GM12878 (cell line): Measurements from ENCODE around the gene CRYBA2. TPM values are rescaled to one million over a fixed set of nuclear protein-coding genes. Genes with fewer than 3 reads are reported as not detected.

Experiments
- ATAC-seq: fragments of 200-7000 bp; cut with Tn5 transposase; 3 replicates; pipeline ENCODE4 v1.9.1; 2020; ENCODE audit warnings: mild to moderate bottlenecking, moderate library complexity
- Bru-seq: library from RNA; stranded (reverse); fragments of 400-500 nt; gene quantifications from one replicate; lab custom pipeline; 2021; lab: Mats Ljungman, UMichigan
- BruChase-seq, 2 experiments: library from RNA; stranded (reverse); fragments of 400-500 nt; gene quantifications; one replicate each; lab custom pipeline; 2021; lab: Mats Ljungman, UMichigan
- BruUV-seq: library from RNA; stranded (reverse); fragments of 400-500 nt; replicated peaks from 2 replicates; lab custom pipeline; 2021; lab: Mats Ljungman, UMichigan
- CTCF ChIA-PET: fragments of 300-600 bp; sonication (Branson Sonifier 250); formaldehyde crosslinking; extraction: SDS; loops from one replicate; lab custom pipeline; 2021; ENCODE audit warnings: inconsistent platforms; lab: Yijun Ruan, JAX
- POLR2A ChIA-PET: fragments of 350-600 bp; formaldehyde crosslinking; extraction: SDS; loops from one replicate; lab custom pipeline; 2021; ENCODE audit warnings: inconsistent platforms; lab: Charles Lee
- RAD21 ChIA-PET: fragments of 300-600 bp; sonication (Branson Sonifier 250); formaldehyde crosslinking; loops from one replicate; lab custom pipeline; 2023; ENCODE audit warnings: antibody characterized with exemption; ENCODE audit not compliant: unreplicated experiment; lab: Charles Lee
- SMC1A ChIA-PET: fragments of 300-600 bp; sonication (Branson Sonifier 250); formaldehyde crosslinking; loops from one replicate; lab custom pipeline; 2023; ENCODE audit not compliant: unreplicated experiment, uncharacterized antibody; lab: Charles Lee
- DNase-seq: peaks from one replicate; pipeline ENCODE4 v3.0.0-alpha.2; 2011; ENCODE audit warnings: low read depth, low spot score
- FAIRE-seq: peaks from 3 replicates; lab custom pipeline; 2011; peaks lifted over from hg19 to GRCh38; lab: Jason Lieb, UNC
- H2AFZ ChIP-seq: 2 replicates; pipeline ENCODE4 v1.6.0; 2011; ENCODE audit warnings: low read depth, low read length, control low read depth; ENCODE audit not compliant: control insufficient read depth
- H3K27ac ChIP-seq: 2 replicates; pipeline ENCODE4 v1.5.1; 2011; ENCODE audit warnings: control low read depth; ENCODE audit not compliant: control insufficient read depth, insufficient read depth
- H3K27me3 ChIP-seq, 2 experiments: replicated peaks in 1 of 2; 2 replicates each; pipeline versions ENCODE4 v1.6.0 to v1.6.1; 2011; ENCODE audit warnings: low read length in 1 of 2; ENCODE audit not compliant: control insufficient read depth in 2 of 2, insufficient read depth in 2 of 2
- H3K36me3 ChIP-seq, 2 experiments: 2 replicates each; pipeline ENCODE4 v1.5.1; 2011; ENCODE audit warnings: low read length in 1 of 2; ENCODE audit not compliant: control insufficient read depth in 2 of 2, insufficient read depth in 2 of 2
- H3K4me1 ChIP-seq: 2 replicates; pipeline ENCODE4 v1.6.1; 2011; ENCODE audit warnings: mild to moderate bottlenecking, low read length, moderate library complexity, mixed read lengths; ENCODE audit not compliant: control insufficient read depth, insufficient read depth
- H3K4me2 ChIP-seq: 2 replicates; pipeline ENCODE4 v1.6.0; 2011; ENCODE audit warnings: control low read depth; ENCODE audit not compliant: control insufficient read depth, insufficient read depth
- H3K4me3 ChIP-seq: fragments of 200-600 bp; sonication (generic); 2 replicates; pipeline ENCODE4 v1.5.1; 2016
- H3K79me2 ChIP-seq: 2 replicates; pipeline ENCODE4 v1.6.0; 2011; ENCODE audit warnings: low read length; ENCODE audit not compliant: control insufficient read depth, insufficient read depth
- H3K9ac ChIP-seq: 2 replicates; pipeline ENCODE4 v1.8.0; 2011; ENCODE audit warnings: low read length, control low read depth, mixed read lengths; ENCODE audit not compliant: control insufficient read depth, insufficient read depth
- H3K9me3 ChIP-seq: replicated peaks from 3 replicates; pipeline ENCODE4 v1.5.1; 2011; ENCODE audit warnings: mild to moderate bottlenecking, low read length; ENCODE audit not compliant: control insufficient read depth, insufficient read depth
- H4K20me1 ChIP-seq: 2 replicates; pipeline ENCODE4 v1.6.0; 2011; ENCODE audit not compliant: control insufficient read depth, insufficient read depth
- CHD2 ChIP-seq: IDR thresholded peaks from 2 replicates; pipeline ENCODE4 v1.6.1; 2011; ENCODE audit warnings: low read depth, low read length, improper control_type of control experiment, borderline replicate concordance
- HDGF ChIP-seq: fragments of 450-650 bp; IDR thresholded peaks from 2 replicates; pipeline ENCODE4 v1.6.1; 2016; ENCODE audit warnings: antibody characterized with exemption
- NFXL1 ChIP-seq: fragments of 450-650 bp; IDR thresholded peaks from 2 replicates; pipeline ENCODE4 v1.6.1; 2017; ENCODE audit warnings: antibody characterized with exemption, mild to moderate bottlenecking, borderline replicate concordance
- SUZ12 ChIP-seq: fragments of 200-600 bp; sonication (generic); IDR thresholded peaks from one replicate; pipeline ENCODE4 v1.6.1; 2018; ENCODE audit warnings: antibody characterized with exemption, mild to moderate bottlenecking; ENCODE audit not compliant: unreplicated experiment
- YY1 ChIP-seq: IDR thresholded peaks from 2 replicates; pipeline ENCODE4 v1.6.1; 2011; ENCODE audit warnings: low read depth, mild to moderate bottlenecking, low read length
- WGBS: methylation state at CpG from one replicate; pipeline ENCODE4 v1.1.6; 2016; ENCODE audit warnings: low lambda C conversion rate; ENCODE audit not compliant: insufficient replicate concordance, insufficient coverage; ENCODE audit errors: missing lambda C conversion rate; 5-methylcytosine and 5-hydroxymethylcytosine counted together
- in situ Hi-C: fragments of 300-500 bp; cut with MboI; formaldehyde crosslinking; loops from 9 replicates; pipeline ENCODE4 v1.14.3; 2018; ENCODE audit warnings: mixed read lengths
- intact Hi-C: fragments of 100-400 bp; cut with micrococcal nuclease; formaldehyde crosslinking; loops from one replicate; pipeline ENCODE4 v1.14.2; 2022; ENCODE audit not compliant: unreplicated experiment
- long read RNA-seq, 2 experiments: library from polyadenylated mRNA; unstranded; transcript quantifications; one replicate each; pipeline ENCODE4 v2.0.0, GENCODE V29; 2019 to 2020
- polyA minus RNA-seq, 3 experiments: library from RNA; depleted of rRNA, polyadenylated mRNA; stranded (reverse); fragments of >200 nt; gene quantifications; 2 replicates each; pipeline ENCODE4 v1.2.3, GENCODE V29; 2011
- polyA plus RNA-seq, 11 experiments: library from polyadenylated mRNA; depleted of rRNA in 4 of 11; unstranded in 6 of 11; stranded (reverse) in 5 of 11; fragments of >200 nt; fragmentation: Nextera tagmentation in 4 of 11; fragmentation: Illumina TruSeq in 1 of 11; extraction: Ambion mirVana in 4 of 11; extraction: Trizol in 1 of 11; gene quantifications; 1 replicate in 1 of 11; 2 replicates in 10 of 11; pipeline versions ENCODE4 v1.2.1 to v1.2.3, GENCODE V29; 2011 to 2016; ENCODE audit warnings: inconsistent platforms in 2 of 11, missing spikeins in 2 of 11, low read depth in 1 of 11
- total RNA-seq, 4 experiments: library from RNA; depleted of rRNA in 3 of 4; stranded (reverse); fragments of >200 nt in 3 of 4; fragmentation: Illumina TruSeq in 1 of 4; extraction: Trizol in 1 of 4; gene quantifications; 2 replicates each; pipeline versions ENCODE4 v1.2.1 to v1.2.3, GENCODE V29; 2013 to 2021
- TF ChIP-seq, protein P1 (sequence below): IDR thresholded peaks from 2 replicates; pipeline ENCODE4 v1.6.1; 2012; ENCODE audit warnings: improper control_type of control experiment, low read depth, low read length; ENCODE audit not compliant: insufficient replicate concordance
- TF ChIP-seq, protein P2 (sequence below): fragments of 450-650 bp; IDR thresholded peaks from 2 replicates; pipeline ENCODE4 v1.6.1; 2018; ENCODE audit warnings: borderline replicate concordance, mild to moderate bottlenecking; ENCODE audit not compliant: partially characterized antibody

The CRYBA2 gene, protein sequence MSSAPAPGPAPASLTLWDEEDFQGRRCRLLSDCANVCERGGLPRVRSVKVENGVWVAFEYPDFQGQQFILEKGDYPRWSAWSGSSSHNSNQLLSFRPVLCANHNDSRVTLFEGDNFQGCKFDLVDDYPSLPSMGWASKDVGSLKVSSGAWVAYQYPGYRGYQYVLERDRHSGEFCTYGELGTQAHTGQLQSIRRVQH
- total RNA-seq (2013; cell fraction: nucleolus; rRNA removed): not detected in 2 replicates
- total RNA-seq (2014; rRNA removed) (not detected in 2 replicates), total RNA-seq (2014; rRNA removed; fragmentation: Illumina TruSeq; extraction: Trizol) (not detected in 2 replicates), total RNA-seq (2021) (not detected in 2 replicates), polyA plus RNA-seq (2011; rRNA removed) (not detected in 2 replicates), polyA plus RNA-seq (2014; fragmentation: Illumina TruSeq; extraction: Trizol) (not detected in 2 replicates), polyA plus RNA-seq (2014; fragmentation: Nextera tagmentation; extraction: Ambion mirVana) (not detected), polyA plus RNA-seq (2014; rRNA removed) (not detected in 2 replicates), polyA plus RNA-seq (2016; fragmentation: Nextera tagmentation; extraction: Ambion mirVana) (not detected), polyA minus RNA-seq (2011; rRNA and poly(A)+ RNA removed) (not detected in 2 replicates), Bru-seq, nascent RNA (not detected), BruChase-seq, experiment 1, labeled RNA remaining after a 6-hour chase (not detected), BruChase-seq, experiment 2, labeled RNA remaining after a 2-hour chase (not detected)
- not detected for polyA plus RNA-seq (2011; ENCODE audit: low read depth)
- polyA plus RNA-seq (2011; cell fraction: cytosol; rRNA removed): not detected in 2 replicates
- polyA plus RNA-seq (2011; cell fraction: nucleus; rRNA removed): not detected in 2 replicates
- polyA plus RNA-seq (2012): not detected in 2 replicates
- not detected in 2 replicates for polyA minus RNA-seq (2011; cell fraction: cytosol; rRNA and poly(A)+ RNA removed)
- polyA minus RNA-seq (2011; cell fraction: nucleus; rRNA and poly(A)+ RNA removed): not detected in 2 replicates
- long read RNA-seq, experiment 1: 0 reads
- long read RNA-seq, experiment 2: 0 reads

DNA sequence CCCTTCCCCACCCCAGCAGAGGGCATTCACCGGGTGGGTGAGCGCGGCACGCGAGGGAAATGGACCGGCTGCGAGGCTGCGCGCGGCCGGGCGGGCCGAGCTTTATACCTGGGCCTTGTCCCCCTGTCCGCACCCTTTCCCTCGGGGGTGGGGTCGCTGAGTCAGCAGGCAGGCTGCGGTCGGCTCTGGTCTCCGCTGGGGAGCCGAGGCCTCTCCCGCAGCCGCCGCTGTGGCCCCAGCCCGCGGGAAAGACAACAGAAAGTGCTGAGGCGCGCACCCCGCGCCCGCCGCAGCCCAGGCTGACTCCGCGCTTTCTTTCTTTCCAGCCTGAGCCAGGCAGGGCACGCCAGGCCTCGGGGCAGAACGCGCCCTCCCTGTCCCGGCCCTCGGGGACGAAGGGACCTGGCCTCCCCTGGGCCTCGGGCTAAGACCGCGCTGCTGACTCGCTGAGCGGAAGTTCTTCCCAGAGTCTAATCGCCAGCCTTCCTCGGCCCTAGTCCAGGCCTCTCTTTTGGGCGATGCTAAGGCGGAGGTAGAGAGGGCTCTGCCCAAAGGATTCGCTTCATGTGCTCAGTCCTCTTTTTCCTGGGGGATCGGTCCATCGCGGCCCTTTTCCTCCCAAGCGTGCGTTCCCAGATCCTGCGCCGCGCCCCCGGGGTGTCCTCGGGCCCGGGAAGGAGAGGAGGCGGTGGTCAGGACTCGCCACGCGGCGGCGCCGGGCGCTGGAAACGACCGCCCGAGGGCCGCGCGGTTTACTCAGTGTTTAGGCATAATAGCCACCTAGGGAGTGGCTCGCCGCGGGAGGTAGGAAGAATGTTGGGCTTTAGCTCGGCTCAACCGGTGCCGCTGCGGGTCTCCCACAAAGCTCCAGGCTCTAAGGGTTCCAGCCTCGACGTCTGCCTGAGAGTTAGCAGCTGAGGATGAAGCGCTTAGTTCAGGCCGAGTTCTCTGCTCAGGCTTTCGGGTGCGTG lies at the start of gene CRYBA2:
CRYBA2 (minus strand) TSS at position 78 of the 971 bp plus-strand sequence. CDS start 246 bp downstream, outside the sequence.
- Histone ChIP-seq H3K9me3 (no peaks in the 10 kb centered on the region), H3K4me3 (no peak within 1 kb of the TSS), H3K9ac (no peak within 1 kb of the TSS), H3K27ac (no peak within 1 kb of the TSS), H3K36me3 (no peaks in the 10 kb centered on the region), H2AFZ (no peak within 1 kb of the TSS), H3K79me2 (no peaks in the 10 kb centered on the region), H3K4me1 (no peaks in the 10 kb centered on the region), H3K4me2 (no peak within 1 kb of the TSS), H4K20me1 (peaks cover 3% of the 10 kb centered on the region; the same call in 1 of the 2 replicates), H3K27me3 (peaks cover 19 to 27% of the 10 kb centered on the region in 2 experiments; a peak in 3 of 4 replicates)
- WGBS: 28% methylated on average over 59 of the region's 88 CpGs
- ChIA-PET RAD21 (interaction anchor here (1.5 to 1.8 kb wide), 2 partner anchors 36 to 117 kb away, joined by 3 to 10 read pairs; no protein-coding TSS in a partner anchor), POLR2A (no interaction called here), CTCF (interaction anchor here (0.6 to 3.3 kb wide), 5 partner anchors 16 to 336 kb away, joined by 4 to 13 read pairs (median 5); no protein-coding TSS in a partner anchor), SMC1A (no interaction called here)
- DNase-seq (no peak), FAIRE-seq (no peak), ATAC-seq (no peak)
- in situ Hi-C loops (no loop called here), intact Hi-C loops (no loop called here)
- TF ChIP-seq CHD2: no peak
- TF ChIP-seq HDGF: no peak
- TF ChIP-seq YY1: no peak
- TF ChIP-seq, protein P1, sequence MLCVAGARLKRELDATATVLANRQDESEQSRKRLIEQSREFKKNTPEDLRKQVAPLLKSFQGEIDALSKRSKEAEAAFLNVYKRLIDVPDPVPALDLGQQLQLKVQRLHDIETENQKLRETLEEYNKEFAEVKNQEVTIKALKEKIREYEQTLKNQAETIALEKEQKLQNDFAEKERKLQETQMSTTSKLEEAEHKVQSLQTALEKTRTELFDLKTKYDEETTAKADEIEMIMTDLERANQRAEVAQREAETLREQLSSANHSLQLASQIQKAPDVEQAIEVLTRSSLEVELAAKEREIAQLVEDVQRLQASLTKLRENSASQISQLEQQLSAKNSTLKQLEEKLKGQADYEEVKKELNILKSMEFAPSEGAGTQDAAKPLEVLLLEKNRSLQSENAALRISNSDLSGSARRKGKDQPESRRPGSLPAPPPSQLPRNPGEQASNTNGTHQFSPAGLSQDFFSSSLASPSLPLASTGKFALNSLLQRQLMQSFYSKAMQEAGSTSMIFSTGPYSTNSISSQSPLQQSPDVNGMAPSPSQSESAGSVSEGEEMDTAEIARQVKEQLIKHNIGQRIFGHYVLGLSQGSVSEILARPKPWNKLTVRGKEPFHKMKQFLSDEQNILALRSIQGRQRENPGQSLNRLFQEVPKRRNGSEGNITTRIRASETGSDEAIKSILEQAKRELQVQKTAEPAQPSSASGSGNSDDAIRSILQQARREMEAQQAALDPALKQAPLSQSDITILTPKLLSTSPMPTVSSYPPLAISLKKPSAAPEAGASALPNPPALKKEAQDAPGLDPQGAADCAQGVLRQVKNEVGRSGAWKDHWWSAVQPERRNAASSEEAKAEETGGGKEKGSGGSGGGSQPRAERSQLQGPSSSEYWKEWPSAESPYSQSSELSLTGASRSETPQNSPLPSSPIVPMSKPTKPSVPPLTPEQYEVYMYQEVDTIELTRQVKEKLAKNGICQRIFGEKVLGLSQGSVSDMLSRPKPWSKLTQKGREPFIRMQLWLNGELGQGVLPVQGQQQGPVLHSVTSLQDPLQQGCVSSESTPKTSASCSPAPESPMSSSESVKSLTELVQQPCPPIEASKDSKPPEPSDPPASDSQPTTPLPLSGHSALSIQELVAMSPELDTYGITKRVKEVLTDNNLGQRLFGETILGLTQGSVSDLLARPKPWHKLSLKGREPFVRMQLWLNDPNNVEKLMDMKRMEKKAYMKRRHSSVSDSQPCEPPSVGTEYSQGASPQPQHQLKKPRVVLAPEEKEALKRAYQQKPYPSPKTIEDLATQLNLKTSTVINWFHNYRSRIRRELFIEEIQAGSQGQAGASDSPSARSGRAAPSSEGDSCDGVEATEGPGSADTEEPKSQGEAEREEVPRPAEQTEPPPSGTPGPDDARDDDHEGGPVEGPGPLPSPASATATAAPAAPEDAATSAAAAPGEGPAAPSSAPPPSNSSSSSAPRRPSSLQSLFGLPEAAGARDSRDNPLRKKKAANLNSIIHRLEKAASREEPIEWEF: no peak
- TF ChIP-seq SUZ12: peak; percentile 60
- TF ChIP-seq NFXL1: no peak
- TF ChIP-seq, protein P2, sequence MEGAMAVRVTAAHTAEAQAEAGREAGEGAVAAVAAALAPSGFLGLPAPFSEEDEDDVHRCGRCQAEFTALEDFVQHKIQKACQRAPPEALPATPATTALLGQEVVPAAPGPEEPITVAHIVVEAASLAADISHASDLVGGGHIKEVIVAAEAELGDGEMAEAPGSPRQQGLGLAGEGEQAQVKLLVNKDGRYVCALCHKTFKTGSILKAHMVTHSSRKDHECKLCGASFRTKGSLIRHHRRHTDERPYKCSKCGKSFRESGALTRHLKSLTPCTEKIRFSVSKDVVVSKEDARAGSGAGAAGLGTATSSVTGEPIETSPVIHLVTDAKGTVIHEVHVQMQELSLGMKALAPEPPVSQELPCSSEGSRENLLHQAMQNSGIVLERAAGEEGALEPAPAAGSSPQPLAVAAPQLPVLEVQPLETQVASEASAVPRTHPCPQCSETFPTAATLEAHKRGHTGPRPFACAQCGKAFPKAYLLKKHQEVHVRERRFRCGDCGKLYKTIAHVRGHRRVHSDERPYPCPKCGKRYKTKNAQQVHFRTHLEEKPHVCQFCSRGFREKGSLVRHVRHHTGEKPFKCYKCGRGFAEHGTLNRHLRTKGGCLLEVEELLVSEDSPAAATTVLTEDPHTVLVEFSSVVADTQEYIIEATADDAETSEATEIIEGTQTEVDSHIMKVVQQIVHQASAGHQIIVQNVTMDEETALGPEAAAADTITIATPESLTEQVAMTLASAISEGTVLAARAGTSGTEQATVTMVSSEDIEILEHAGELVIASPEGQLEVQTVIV: no peak
- no TSS peak for BruUV-seq
